ENCODE results near the gene LGR5. TPM values are rescaled to one million over a fixed set of nuclear protein-coding genes. Genes with fewer than 3 reads are reported as not detected.

Gene LGR5
- total and polyA plus RNA-seq, 2 donors (not counting 1 experiment from before 2014, with no cell fraction given), result not detected

- DNase-seq (ENCODE audit: low read depth in 2 of 2), result no peak
- Histone ChIP-seq H3K27ac (ENCODE audit: insufficient read depth, low read length) (no peak overlapping the region), H3K4me1 (ENCODE audit: control insufficient read depth, extremely low read depth, insufficient read depth, low read length) (no peaks in the 10 kb centered on the region), H3K27me3 (ENCODE audit: control insufficient read depth, insufficient read depth, low read length) (peaks cover 3% of the 10 kb centered on the region), H3K9me3 (ENCODE audit: control insufficient read depth, insufficient read depth, low read depth, low read length) (no peaks in the 10 kb centered on the region), H3K79me2 (ENCODE audit: control insufficient read depth, insufficient read depth, low read length) (no peaks in the 10 kb centered on the region), H3K9ac (ENCODE audit: insufficient read depth, low read length) (no peak overlapping the region), H3K36me3 (ENCODE audit: control insufficient read depth, insufficient read depth, low read length) (no peaks in the 10 kb centered on the region), H3K4me3 (replicated peaks in 1 of 4; ENCODE audit: control extremely low read depth in 1 of 4, insufficient read depth in 1 of 4, low read depth in 3 of 4, low read length in 4 of 4) (no peak overlapping the region), H4K20me1 (ENCODE audit: control insufficient read depth, extremely low read depth, insufficient read depth, low read length) (no peaks in the 10 kb centered on the region), H3K4me2 (ENCODE audit: extremely low read depth, insufficient read depth, low read length) (no peak overlapping the region), H2AFZ (ENCODE audit: low read length) (no peak overlapping the region)
- TF ChIP-seq EZH2 (IDR thresholded peaks at IDR 0.05; ENCODE audit: low read length, missing control alignments), result no peak
- TF ChIP-seq CTCF (conservative IDR thresholded peaks at IDR 0.05 in 1 of 2, IDR thresholded peaks at IDR 0.05 in 1 of 2; ENCODE audit: low read depth in 1 of 2, low read length in 2 of 2), result no peak
Observed at GRCh38 chr12:71410844-71411243, 28.8 kb upstream of the LGR5 start.

GRCh38 chr12:71411635-71412034 is 28.0 kb upstream of the LGR5 start:
- H3K4me3 ChIP-seq (replicated peaks in 1 of 4; ENCODE audit: control extremely low read depth in 1 of 4, insufficient read depth in 1 of 4, low read depth in 3 of 4, low read length in 4 of 4), result no peak overlapping the region
- no peak overlapping the region for H2AFZ ChIP-seq (ENCODE audit: low read length)
- no peak overlapping the region for H3K9ac ChIP-seq (ENCODE audit: insufficient read depth, low read length)
- H3K4me2 ChIP-seq (ENCODE audit: extremely low read depth, insufficient read depth, low read length), result no peak overlapping the region
- no peaks in the 10 kb centered on the region for H3K4me1 ChIP-seq (ENCODE audit: control insufficient read depth, extremely low read depth, insufficient read depth, low read length)
- H3K9me3 ChIP-seq (ENCODE audit: control insufficient read depth, insufficient read depth, low read depth, low read length), result no peaks in the 10 kb centered on the region
- H4K20me1 ChIP-seq (ENCODE audit: control insufficient read depth, extremely low read depth, insufficient read depth, low read length), result no peaks in the 10 kb centered on the region
- H3K36me3 ChIP-seq (ENCODE audit: control insufficient read depth, insufficient read depth, low read length), result no peaks in the 10 kb centered on the region
- no peak for DNase-seq (ENCODE audit: low read depth in 2 of 2)
- no peak overlapping the region for H3K27ac ChIP-seq (ENCODE audit: insufficient read depth, low read length)
- H3K27me3 ChIP-seq (ENCODE audit: control insufficient read depth, insufficient read depth, low read length), result peaks cover 3% of the 10 kb centered on the region
- no peaks in the 10 kb centered on the region for H3K79me2 ChIP-seq (ENCODE audit: control insufficient read depth, insufficient read depth, low read length)
- TF ChIP-seq EZH2 (IDR thresholded peaks at IDR 0.05; ENCODE audit: low read length, missing control alignments) (no peak), CTCF (conservative IDR thresholded peaks at IDR 0.05 in 1 of 2, IDR thresholded peaks at IDR 0.05 in 1 of 2; ENCODE audit: low read depth in 1 of 2, low read length in 2 of 2) (no peak)

GRCh38 chr12:71415336-71416231 is 24.0 kb upstream of the LGR5 start:
- Histone ChIP-seq H4K20me1 (ENCODE audit: control insufficient read depth, extremely low read depth, insufficient read depth, low read length) (no peaks in the 10 kb centered on the region), H3K27ac (ENCODE audit: insufficient read depth, low read length) (no peak overlapping the region), H3K27me3 (ENCODE audit: control insufficient read depth, insufficient read depth, low read length) (no peaks in the 10 kb centered on the region), H3K36me3 (ENCODE audit: control insufficient read depth, insufficient read depth, low read length) (no peaks in the 10 kb centered on the region), H3K4me3 (replicated peaks in 1 of 4; ENCODE audit: control extremely low read depth in 1 of 4, insufficient read depth in 1 of 4, low read depth in 3 of 4, low read length in 4 of 4) (no peak overlapping the region), H3K9ac (ENCODE audit: insufficient read depth, low read length) (no peak overlapping the region), H3K9me3 (ENCODE audit: control insufficient read depth, insufficient read depth, low read depth, low read length) (no peaks in the 10 kb centered on the region), H3K79me2 (ENCODE audit: control insufficient read depth, insufficient read depth, low read length) (no peaks in the 10 kb centered on the region), H3K4me2 (ENCODE audit: extremely low read depth, insufficient read depth, low read length) (no peak overlapping the region), H3K4me1 (ENCODE audit: control insufficient read depth, extremely low read depth, insufficient read depth, low read length) (no peaks in the 10 kb centered on the region), H2AFZ (ENCODE audit: low read length) (no peak overlapping the region)
- TF ChIP-seq CTCF (conservative IDR thresholded peaks at IDR 0.05 in 1 of 2, IDR thresholded peaks at IDR 0.05 in 1 of 2; ENCODE audit: low read depth in 1 of 2, low read length in 2 of 2) (peak; percentile 86 to 95), EZH2 (IDR thresholded peaks at IDR 0.05; ENCODE audit: low read length, missing control alignments) (no peak)
- peak; percentile 36 to 63 for DNase-seq (ENCODE audit: low read depth in 2 of 2)
